ENCODE results near the gene HBG2. TPM values are rescaled to one million over a fixed set of nuclear protein-coding genes. Genes with fewer than 3 reads are reported as not detected.

Gene HBG2
- total and polyA plus RNA-seq, 2 of the 4 experiments (the other 2 are of a cell fraction), result 0.54 TPM; not detected in 1

- in situ Hi-C loops (cut with MboI; ENCODE audit: low sequenced_read_pairs), result no loop called here
- no peaks in the 10 kb centered on the region for H3K79me1 ChIP-seq (ENCODE audit: low read depth in 1 of 2, low read length in 2 of 2)
- H2BK15ac ChIP-seq (ENCODE audit: low read depth, low read length), result no peak within 1 kb of the TSS
- no peak within 1 kb of the TSS; the same call in 1 of the 2 replicates for H2BK20ac ChIP-seq (ENCODE audit: low read depth, low read length)
- no peak within 1 kb of the TSS for H2AK9ac ChIP-seq (replicated peaks; ENCODE audit: low read depth, low read length, poor library complexity)
- H3K4ac ChIP-seq (ENCODE audit: low read depth, low read length), result no peak within 1 kb of the TSS
- DNase-seq (no peak), ATAC-seq (ENCODE audit: low read depth) (no peak)
- POLR2A ChIA-PET (ENCODE audit: unreplicated experiment), result no interaction called here
- TF ChIP-seq, protein P1, sequence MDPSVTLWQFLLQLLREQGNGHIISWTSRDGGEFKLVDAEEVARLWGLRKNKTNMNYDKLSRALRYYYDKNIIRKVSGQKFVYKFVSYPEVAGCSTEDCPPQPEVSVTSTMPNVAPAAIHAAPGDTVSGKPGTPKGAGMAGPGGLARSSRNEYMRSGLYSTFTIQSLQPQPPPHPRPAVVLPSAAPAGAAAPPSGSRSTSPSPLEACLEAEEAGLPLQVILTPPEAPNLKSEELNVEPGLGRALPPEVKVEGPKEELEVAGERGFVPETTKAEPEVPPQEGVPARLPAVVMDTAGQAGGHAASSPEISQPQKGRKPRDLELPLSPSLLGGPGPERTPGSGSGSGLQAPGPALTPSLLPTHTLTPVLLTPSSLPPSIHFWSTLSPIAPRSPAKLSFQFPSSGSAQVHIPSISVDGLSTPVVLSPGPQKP (IDR thresholded peaks at IDR 0.05; ENCODE audit: borderline replicate concordance, low read depth, low read length), result no peak
- TF ChIP-seq MAFK (IDR thresholded peaks at IDR 0.05; ENCODE audit: low read depth, low read length) (no peak), POLR2A (IDR thresholded peaks at IDR 0.05; ENCODE audit: low read depth, low read length) (no peak), USF2 (IDR thresholded peaks at IDR 0.05; ENCODE audit: low read depth, low read length) (no peak)
- H3K4me3 ChIP-seq (ENCODE audit: insufficient read depth, low read depth, low read length), result no peak within 1 kb of the TSS
- no peak within 1 kb of the TSS for H2BK5ac ChIP-seq (ENCODE audit: low read depth, low read length, poor library complexity, severe bottlenecking)
- H3K27ac ChIP-seq (ENCODE audit: insufficient read depth, low read length), result no peak within 1 kb of the TSS
- intact Hi-C loops (cut with micrococcal nuclease), result no loop called here
- no peak within 1 kb of the TSS for H2AFZ ChIP-seq (replicated peaks; ENCODE audit: low read length, poor library complexity)
- no peak within 1 kb of the TSS for H3K23ac ChIP-seq (ENCODE audit: low read depth, low read length)
- H4K8ac ChIP-seq (ENCODE audit: low read depth in 2 of 2, low read length in 2 of 2), result no peak within 1 kb of the TSS
- H4K91ac ChIP-seq (ENCODE audit: insufficient read depth, low read depth, low read length), result no peak within 1 kb of the TSS
- no peaks in the 10 kb centered on the region for H4K20me1 ChIP-seq (ENCODE audit: insufficient read depth, low read length)
- peak within 1 kb of the TSS; percentile 39 for H2AK5ac ChIP-seq (ENCODE audit: low read depth, low read length)
- no peaks in the 10 kb centered on the region for H3K4me1 ChIP-seq (ENCODE audit: control insufficient read depth, insufficient read depth, low read length)
- H3K36me3 ChIP-seq (ENCODE audit: control insufficient read depth, insufficient read depth, low read length), result no peaks in the 10 kb centered on the region
- H3K18ac ChIP-seq (ENCODE audit: low read depth, low read length), result no peak within 1 kb of the TSS; the same call in 1 of the 2 replicates
- dilution Hi-C loops (cut with HindIII; ENCODE audit: low sequenced_read_pairs, unreplicated experiment), result no loop called here
- H3K4me2 ChIP-seq (ENCODE audit: low read depth, low read length), result no peak within 1 kb of the TSS
- no peak within 1 kb of the TSS for H4K5ac ChIP-seq (ENCODE audit: low read depth, low read length)
- CTCF ChIA-PET, result no interaction called here
- H2BK120ac ChIP-seq (ENCODE audit: low read depth, low read length), result peak within 1 kb of the TSS; percentile 6; the same call in 1 of the 2 replicates
- no peak within 1 kb of the TSS; the same call in 1 of the 2 replicates for H3K14ac ChIP-seq (replicated peaks; ENCODE audit: low read depth, low read length)
- no peaks in the 10 kb centered on the region for H3K27me3 ChIP-seq (ENCODE audit: control insufficient read depth, insufficient read depth, low read length)
- no TSS peak for BruUV-seq (replicated peaks)
- H3K9me1 ChIP-seq (ENCODE audit: insufficient read depth, low read length), result no peaks in the 10 kb centered on the region
- H3K56ac ChIP-seq (ENCODE audit: extremely low read depth, insufficient read depth, low read length), result no peak within 1 kb of the TSS
- H3K9ac ChIP-seq (ENCODE audit: low read depth, low read length), result no peak within 1 kb of the TSS
- H3K9me3 ChIP-seq (ENCODE audit: control insufficient read depth, insufficient read depth, low read length), result no peaks in the 10 kb centered on the region
- WGBS, 2 experiments (ENCODE audit: extremely low coverage in 2 of 2, insufficient read length in 1 of 2), result no CpG with 5 or more reads among the region's 3 CpGs
These were observed 27.8 kb downstream of the HBG2 start, which contains the start of gene HBB for GRCh38 chr11:5226732-5227310. Gene HBB, minus strand, starts transcription at chr11:5227071. Its CDS starts 50 bp downstream, at chr11:5227021.

All from IMR-90 (cell line).